Measurements from ENCODE around the gene ERN2. TPM values are rescaled to one million over a fixed set of nuclear protein-coding genes. Genes with fewer than 3 reads are reported as not detected.

ERN2 gene
- total RNA-seq, 1 donor from 2014 or later: 0.64 TPM

GRCh38 chr16:23706439-23706838 is 6.6 kb downstream of the ERN2 start:
- no peak for DNase-seq
- no peak for TF ChIP-seq CTCF (IDR thresholded peaks at IDR 0.05; ENCODE audit: partially characterized antibody, unreplicated experiment)
- no peaks in the 10 kb centered on the region for H3K4me1 Mint-ChIP-seq (ENCODE audit: low read depth, unreplicated experiment)
- H3K27ac Mint-ChIP-seq (ENCODE audit: unreplicated experiment): no peak overlapping the region
- peaks cover 4% of the 10 kb centered on the region for H3K27me3 Mint-ChIP-seq (ENCODE audit: unreplicated experiment)
- no peak overlapping the region for H3K4me3 Mint-ChIP-seq (ENCODE audit: unreplicated experiment)
- H3K36me3 Mint-ChIP-seq (ENCODE audit: unreplicated experiment): peaks cover 6% of the 10 kb centered on the region
- H3K9me3 Mint-ChIP-seq (ENCODE audit: unreplicated experiment): peaks cover 5% of the 10 kb centered on the region

GRCh38 chr16:23705517-23705902 is 7.5 kb downstream of the ERN2 start:
- no peak for TF ChIP-seq CTCF (IDR thresholded peaks at IDR 0.05; ENCODE audit: partially characterized antibody, unreplicated experiment)
- Mint-ChIP-seq H3K4me3 (ENCODE audit: unreplicated experiment) (no peak overlapping the region), H3K4me1 (ENCODE audit: low read depth, unreplicated experiment) (no peaks in the 10 kb centered on the region), H3K27ac (ENCODE audit: unreplicated experiment) (no peak overlapping the region), H3K27me3 (ENCODE audit: unreplicated experiment) (peaks cover 3% of the 10 kb centered on the region), H3K9me3 (ENCODE audit: unreplicated experiment) (peaks cover 5% of the 10 kb centered on the region), H3K36me3 (ENCODE audit: unreplicated experiment) (peaks cover 6% of the 10 kb centered on the region)
- DNase-seq: no peak

GRCh38 chr16:23704772-23705516 is 8.1 kb downstream of the ERN2 start:
- Mint-ChIP-seq H3K27me3 (ENCODE audit: unreplicated experiment) (peaks cover 3% of the 10 kb centered on the region), H3K9me3 (ENCODE audit: unreplicated experiment) (peaks cover 1% of the 10 kb centered on the region), H3K36me3 (ENCODE audit: unreplicated experiment) (peaks cover 6% of the 10 kb centered on the region), H3K4me1 (ENCODE audit: low read depth, unreplicated experiment) (no peaks in the 10 kb centered on the region), H3K27ac (ENCODE audit: unreplicated experiment) (no peak overlapping the region), H3K4me3 (ENCODE audit: unreplicated experiment) (no peak overlapping the region)
- TF ChIP-seq CTCF (IDR thresholded peaks at IDR 0.05; ENCODE audit: partially characterized antibody, unreplicated experiment): no peak
- DNase-seq: no peak

GRCh38 chr16:23702951-23703350 is 10.1 kb downstream of the ERN2 start:
- Mint-ChIP-seq H3K27ac (ENCODE audit: unreplicated experiment) (no peak overlapping the region), H3K4me1 (ENCODE audit: low read depth, unreplicated experiment) (no peaks in the 10 kb centered on the region), H3K4me3 (ENCODE audit: unreplicated experiment) (no peak overlapping the region), H3K36me3 (ENCODE audit: unreplicated experiment) (peaks cover 6% of the 10 kb centered on the region), H3K27me3 (ENCODE audit: unreplicated experiment) (peaks cover 4% of the 10 kb centered on the region), H3K9me3 (ENCODE audit: unreplicated experiment) (peaks cover 1% of the 10 kb centered on the region)
- DNase-seq: no peak
- TF ChIP-seq CTCF (IDR thresholded peaks at IDR 0.05; ENCODE audit: partially characterized antibody, unreplicated experiment): no peak

- H3K27ac Mint-ChIP-seq (ENCODE audit: unreplicated experiment): no peak overlapping the region
- peaks cover 6% of the 10 kb centered on the region for H3K36me3 Mint-ChIP-seq (ENCODE audit: unreplicated experiment)
- H3K4me3 Mint-ChIP-seq (ENCODE audit: unreplicated experiment): no peak overlapping the region
- DNase-seq: no peak
- peaks cover 4% of the 10 kb centered on the region for H3K27me3 Mint-ChIP-seq (ENCODE audit: unreplicated experiment)
- no peaks in the 10 kb centered on the region for H3K4me1 Mint-ChIP-seq (ENCODE audit: low read depth, unreplicated experiment)
- TF ChIP-seq CTCF (IDR thresholded peaks at IDR 0.05; ENCODE audit: partially characterized antibody, unreplicated experiment): no peak
- H3K9me3 Mint-ChIP-seq (ENCODE audit: unreplicated experiment): peaks cover 1% of the 10 kb centered on the region
Observed at GRCh38 chr16:23701045-23701444, 12.0 kb downstream of the ERN2 start.
